HEK293T (cell line): ENCODE data around the gene OSCP1.

Experiments
- ELF4 ChIP-seq: fragments of 450-650 bp; IDR thresholded peaks from 2 replicates; pipeline ENCODE4 v1.6.1; 2017; ENCODE audit warnings: antibody characterized with exemption
- FOXK2 ChIP-seq: fragments of 450-650 bp; IDR thresholded peaks from 2 replicates; pipeline ENCODE4 v1.6.1; 2016; ENCODE audit warnings: mild to moderate bottlenecking

GRCh38 chr1:36398370-36398977 lies 51.8 kb downstream of the OSCP1 start:
- TF ChIP-seq FOXK2 (no peak), ELF4 (no peak)
